WI38 (cell line): Measurements from ENCODE around the gene C8G.

Experiments
- H3K4me3 ChIP-seq: 2 replicates; pipeline ENCODE4 v1.5.1; 2011; ENCODE audit warnings: low read depth, mild to moderate bottlenecking, control low read depth, low read length
- CTCF ChIP-seq: IDR thresholded peaks from 2 replicates; pipeline ENCODE4 v1.5.1; 2012; ENCODE audit warnings: low read depth, mild to moderate bottlenecking, control low read depth, low read length

Gene C8G

GRCh38 chr9:136978073-136978864, 33.2 kb downstream of the C8G start:
- peak overlapping the region; percentile 46 for H3K4me3 ChIP-seq
- no peak for TF ChIP-seq CTCF

- no peak overlapping the region for H3K4me3 ChIP-seq
These were observed 34.0 kb downstream of the C8G start for GRCh38 chr9:136978865-136979544.

GRCh38 chr9:136979769-136980587, 34.9 kb downstream of the C8G start:
- TF ChIP-seq CTCF, result no peak
- no peak overlapping the region for H3K4me3 ChIP-seq

More at GRCh38 chr9:136978865-136979544, 34.0 kb downstream of the C8G start:
- no peak for TF ChIP-seq CTCF

GRCh38 chr9:136980669-136981478, 35.8 kb downstream of the C8G start:
- no peak overlapping the region for H3K4me3 ChIP-seq
- TF ChIP-seq CTCF, result no peak

GRCh38 chr9:136981588-136982231, 36.7 kb downstream of the C8G start:
- H3K4me3 ChIP-seq, result no peak overlapping the region
- TF ChIP-seq CTCF, result no peak

- no peak for TF ChIP-seq CTCF
- H3K4me3 ChIP-seq, result no peak within 1 kb of the TSS
These were observed 37.4 kb downstream of the C8G start, which contains the start of gene LCNL1 for GRCh38 chr9:136982232-136983051. Gene LCNL1 (plus strand): TSS chr9:136982993. CDS start chr9:136983587, 594 bp downstream.
